ENCODE measurements around the gene RPS21. TPM values are rescaled to one million over a fixed set of nuclear protein-coding genes. Genes with fewer than 3 reads are reported as not detected.

RPS21 gene
- total and polyA plus RNA-seq, 2 of the 13 experiments (the other 11 are each of a cell fraction or from before 2014, with no cell fraction given), result 2,647 to 11,063 TPM

DNA sequence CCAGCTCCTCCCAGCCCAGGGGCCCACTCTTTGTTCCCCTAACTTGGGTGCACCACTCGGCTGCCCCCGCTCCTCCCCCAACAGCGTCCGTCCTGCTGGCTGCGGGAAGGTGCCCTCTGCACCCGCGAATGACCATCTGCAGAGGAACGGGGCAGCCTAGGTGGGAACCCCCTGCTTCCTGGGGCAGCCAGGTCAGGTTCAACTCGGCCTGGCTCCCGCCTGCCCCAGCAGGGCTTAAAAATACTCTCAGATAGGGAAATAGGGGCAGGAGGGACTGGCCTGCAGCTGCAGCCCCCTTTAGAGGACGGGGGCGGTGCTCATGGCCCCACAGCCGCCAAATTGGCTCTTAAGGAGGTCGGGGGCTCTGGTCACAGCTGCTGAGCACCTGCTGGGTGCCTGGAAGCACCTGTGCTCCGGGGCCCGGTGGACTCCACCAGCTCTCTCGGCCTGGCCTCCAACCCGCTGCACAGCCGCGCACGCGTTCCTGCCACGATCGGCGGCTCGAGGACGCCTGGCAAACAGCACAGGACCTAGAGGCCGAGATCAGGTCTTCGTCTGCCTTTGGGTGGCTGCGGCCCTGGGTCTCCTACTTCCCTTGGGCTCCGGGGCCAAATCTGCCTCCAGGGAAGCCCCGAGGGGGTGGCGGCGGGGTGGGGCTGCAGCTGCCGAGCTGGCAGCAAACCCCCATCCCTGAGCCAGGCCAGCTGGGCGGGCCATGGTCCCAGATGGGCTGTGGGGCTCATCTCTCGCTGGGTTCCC is 19.1 kb upstream of the RPS21 start (continued):
- TF ChIP-seq, protein P1, sequence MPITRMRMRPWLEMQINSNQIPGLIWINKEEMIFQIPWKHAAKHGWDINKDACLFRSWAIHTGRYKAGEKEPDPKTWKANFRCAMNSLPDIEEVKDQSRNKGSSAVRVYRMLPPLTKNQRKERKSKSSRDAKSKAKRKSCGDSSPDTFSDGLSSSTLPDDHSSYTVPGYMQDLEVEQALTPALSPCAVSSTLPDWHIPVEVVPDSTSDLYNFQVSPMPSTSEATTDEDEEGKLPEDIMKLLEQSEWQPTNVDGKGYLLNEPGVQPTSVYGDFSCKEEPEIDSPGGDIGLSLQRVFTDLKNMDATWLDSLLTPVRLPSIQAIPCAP (CRISPR knock-in tag; IDR thresholded peaks at IDR 0.05; ENCODE audit: low read depth), result peak; percentile 82; the same call in 1 of the 2 replicates
- TF ChIP-seq, protein P2, sequence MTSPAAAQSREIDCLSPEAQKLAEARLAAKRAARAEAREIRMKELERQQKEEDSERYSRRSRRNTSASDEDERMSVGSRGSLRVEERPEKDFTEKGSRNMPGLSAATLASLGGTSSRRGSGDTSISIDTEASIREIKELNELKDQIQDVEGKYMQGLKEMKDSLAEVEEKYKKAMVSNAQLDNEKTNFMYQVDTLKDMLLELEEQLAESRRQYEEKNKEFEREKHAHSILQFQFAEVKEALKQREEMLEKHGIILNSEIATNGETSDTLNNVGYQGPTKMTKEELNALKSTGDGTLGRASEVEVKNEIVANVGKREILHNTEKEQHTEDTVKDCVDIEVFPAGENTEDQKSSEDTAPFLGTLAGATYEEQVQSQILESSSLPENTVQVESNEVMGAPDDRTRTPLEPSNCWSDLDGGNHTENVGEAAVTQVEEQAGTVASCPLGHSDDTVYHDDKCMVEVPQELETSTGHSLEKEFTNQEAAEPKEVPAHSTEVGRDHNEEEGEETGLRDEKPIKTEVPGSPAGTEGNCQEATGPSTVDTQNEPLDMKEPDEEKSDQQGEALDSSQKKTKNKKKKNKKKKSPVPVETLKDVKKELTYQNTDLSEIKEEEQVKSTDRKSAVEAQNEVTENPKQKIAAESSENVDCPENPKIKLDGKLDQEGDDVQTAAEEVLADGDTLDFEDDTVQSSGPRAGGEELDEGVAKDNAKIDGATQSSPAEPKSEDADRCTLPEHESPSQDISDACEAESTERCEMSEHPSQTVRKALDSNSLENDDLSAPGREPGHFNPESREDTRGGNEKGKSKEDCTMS (CRISPR knock-in tag; conservative IDR thresholded peaks at IDR 0.05), result no peak
- TF ChIP-seq, protein P3, sequence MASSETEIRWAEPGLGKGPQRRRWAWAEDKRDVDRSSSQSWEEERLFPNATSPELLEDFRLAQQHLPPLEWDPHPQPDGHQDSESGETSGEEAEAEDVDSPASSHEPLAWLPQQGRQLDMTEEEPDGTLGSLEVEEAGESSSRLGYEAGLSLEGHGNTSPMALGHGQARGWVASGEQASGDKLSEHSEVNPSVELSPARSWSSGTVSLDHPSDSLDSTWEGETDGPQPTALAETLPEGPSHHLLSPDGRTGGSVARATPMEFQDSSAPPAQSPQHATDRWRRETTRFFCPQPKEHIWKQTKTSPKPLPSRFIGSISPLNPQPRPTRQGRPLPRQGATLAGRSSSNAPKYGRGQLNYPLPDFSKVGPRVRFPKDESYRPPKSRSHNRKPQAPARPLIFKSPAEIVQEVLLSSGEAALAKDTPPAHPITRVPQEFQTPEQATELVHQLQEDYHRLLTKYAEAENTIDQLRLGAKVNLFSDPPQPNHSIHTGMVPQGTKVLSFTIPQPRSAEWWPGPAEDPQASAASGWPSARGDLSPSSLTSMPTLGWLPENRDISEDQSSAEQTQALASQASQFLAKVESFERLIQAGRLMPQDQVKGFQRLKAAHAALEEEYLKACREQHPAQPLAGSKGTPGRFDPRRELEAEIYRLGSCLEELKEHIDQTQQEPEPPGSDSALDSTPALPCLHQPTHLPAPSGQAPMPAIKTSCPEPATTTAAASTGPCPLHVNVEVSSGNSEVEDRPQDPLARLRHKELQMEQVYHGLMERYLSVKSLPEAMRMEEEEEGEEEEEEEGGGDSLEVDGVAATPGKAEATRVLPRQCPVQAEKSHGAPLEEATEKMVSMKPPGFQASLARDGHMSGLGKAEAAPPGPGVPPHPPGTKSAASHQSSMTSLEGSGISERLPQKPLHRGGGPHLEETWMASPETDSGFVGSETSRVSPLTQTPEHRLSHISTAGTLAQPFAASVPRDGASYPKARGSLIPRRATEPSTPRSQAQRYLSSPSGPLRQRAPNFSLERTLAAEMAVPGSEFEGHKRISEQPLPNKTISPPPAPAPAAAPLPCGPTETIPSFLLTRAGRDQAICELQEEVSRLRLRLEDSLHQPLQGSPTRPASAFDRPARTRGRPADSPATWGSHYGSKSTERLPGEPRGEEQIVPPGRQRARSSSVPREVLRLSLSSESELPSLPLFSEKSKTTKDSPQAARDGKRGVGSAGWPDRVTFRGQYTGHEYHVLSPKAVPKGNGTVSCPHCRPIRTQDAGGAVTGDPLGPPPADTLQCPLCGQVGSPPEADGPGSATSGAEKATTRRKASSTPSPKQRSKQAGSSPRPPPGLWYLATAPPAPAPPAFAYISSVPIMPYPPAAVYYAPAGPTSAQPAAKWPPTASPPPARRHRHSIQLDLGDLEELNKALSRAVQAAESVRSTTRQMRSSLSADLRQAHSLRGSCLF (CRISPR knock-in tag; IDR thresholded peaks at IDR 0.05; ENCODE audit: borderline replicate concordance), result no peak; the same call in 1 of the 2 replicates
- TF ChIP-seq XRCC5 (optimal IDR thresholded peaks at IDR 0.05; ENCODE audit: low read length) (peak; percentile 83), HDAC6 (IDR thresholded peaks at IDR 0.05; ENCODE audit: low read depth, low read length) (no peak), KAT7 (CRISPR knock-in tag; IDR thresholded peaks at IDR 0.05; ENCODE audit: borderline replicate concordance) (peak; percentile 40), DPF2 (CRISPR knock-in tag; IDR thresholded peaks at IDR 0.05; ENCODE audit: borderline replicate concordance, low read depth) (peak; percentile 28; the same call in 1 of the 2 replicates), ZSCAN21 (CRISPR knock-in tag; IDR thresholded peaks at IDR 0.05; ENCODE audit: borderline replicate concordance) (peak; percentile 76), NCOA2 (CRISPR knock-in tag; IDR thresholded peaks at IDR 0.05) (no peak; the same call in 1 of the 2 replicates)
- TF ChIP-seq, protein P4, sequence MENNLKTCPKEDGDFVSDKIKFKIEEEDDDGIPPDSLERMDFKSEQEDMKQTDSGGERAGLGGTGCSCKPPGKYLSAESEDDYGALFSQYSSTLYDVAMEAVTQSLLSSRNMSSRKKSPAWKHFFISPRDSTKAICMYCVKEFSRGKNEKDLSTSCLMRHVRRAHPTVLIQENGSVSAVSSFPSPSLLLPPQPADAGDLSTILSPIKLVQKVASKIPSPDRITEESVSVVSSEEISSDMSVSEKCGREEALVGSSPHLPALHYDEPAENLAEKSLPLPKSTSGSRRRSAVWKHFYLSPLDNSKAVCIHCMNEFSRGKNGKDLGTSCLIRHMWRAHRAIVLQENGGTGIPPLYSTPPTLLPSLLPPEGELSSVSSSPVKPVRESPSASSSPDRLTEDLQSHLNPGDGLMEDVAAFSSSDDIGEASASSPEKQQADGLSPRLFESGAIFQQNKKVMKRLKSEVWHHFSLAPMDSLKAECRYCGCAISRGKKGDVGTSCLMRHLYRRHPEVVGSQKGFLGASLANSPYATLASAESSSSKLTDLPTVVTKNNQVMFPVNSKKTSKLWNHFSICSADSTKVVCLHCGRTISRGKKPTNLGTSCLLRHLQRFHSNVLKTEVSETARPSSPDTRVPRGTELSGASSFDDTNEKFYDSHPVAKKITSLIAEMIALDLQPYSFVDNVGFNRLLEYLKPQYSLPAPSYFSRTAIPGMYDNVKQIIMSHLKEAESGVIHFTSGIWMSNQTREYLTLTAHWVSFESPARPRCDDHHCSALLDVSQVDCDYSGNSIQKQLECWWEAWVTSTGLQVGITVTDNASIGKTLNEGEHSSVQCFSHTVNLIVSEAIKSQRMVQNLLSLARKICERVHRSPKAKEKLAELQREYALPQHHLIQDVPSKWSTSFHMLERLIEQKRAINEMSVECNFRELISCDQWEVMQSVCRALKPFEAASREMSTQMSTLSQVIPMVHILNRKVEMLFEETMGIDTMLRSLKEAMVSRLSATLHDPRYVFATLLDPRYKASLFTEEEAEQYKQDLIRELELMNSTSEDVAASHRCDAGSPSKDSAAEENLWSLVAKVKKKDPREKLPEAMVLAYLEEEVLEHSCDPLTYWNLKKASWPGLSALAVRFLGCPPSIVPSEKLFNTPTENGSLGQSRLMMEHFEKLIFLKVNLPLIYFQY (CRISPR knock-in tag; IDR thresholded peaks at IDR 0.05; ENCODE audit: borderline replicate concordance), result peak; percentile 21; the same call in 1 of the 2 replicates
- TF ChIP-seq, protein P5, sequence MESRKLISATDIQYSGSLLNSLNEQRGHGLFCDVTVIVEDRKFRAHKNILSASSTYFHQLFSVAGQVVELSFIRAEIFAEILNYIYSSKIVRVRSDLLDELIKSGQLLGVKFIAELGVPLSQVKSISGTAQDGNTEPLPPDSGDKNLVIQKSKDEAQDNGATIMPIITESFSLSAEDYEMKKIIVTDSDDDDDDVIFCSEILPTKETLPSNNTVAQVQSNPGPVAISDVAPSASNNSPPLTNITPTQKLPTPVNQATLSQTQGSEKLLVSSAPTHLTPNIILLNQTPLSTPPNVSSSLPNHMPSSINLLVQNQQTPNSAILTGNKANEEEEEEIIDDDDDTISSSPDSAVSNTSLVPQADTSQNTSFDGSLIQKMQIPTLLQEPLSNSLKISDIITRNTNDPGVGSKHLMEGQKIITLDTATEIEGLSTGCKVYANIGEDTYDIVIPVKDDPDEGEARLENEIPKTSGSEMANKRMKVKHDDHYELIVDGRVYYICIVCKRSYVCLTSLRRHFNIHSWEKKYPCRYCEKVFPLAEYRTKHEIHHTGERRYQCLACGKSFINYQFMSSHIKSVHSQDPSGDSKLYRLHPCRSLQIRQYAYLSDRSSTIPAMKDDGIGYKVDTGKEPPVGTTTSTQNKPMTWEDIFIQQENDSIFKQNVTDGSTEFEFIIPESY (CRISPR knock-in tag; IDR thresholded peaks at IDR 0.05), result peak; percentile 19; the same call in 1 of the 2 replicates

Measured in HepG2 (cell line).